Ascending aorta (tissue), 2 donors: Measurements from ENCODE around the gene FBXO17. TPM values are rescaled to one million over a fixed set of nuclear protein-coding genes. Genes with fewer than 3 reads are reported as not detected.
"Not testable (repeated sequence)": the region's sequence is repeated elsewhere in the genome, so short reads cannot be mapped to it uniquely, and the experiment has no call there.

ENCODE experiments used
- DNase-seq, 2 donors: peaks; one replicate each; pipeline ENCODE4 v3.0.0-alpha.2; 2019; ENCODE audit warnings: low spot score in 2 of 2
- H3K27ac ChIP-seq, 2 donors: fragments of 200-600 bp; sonication (generic); one replicate each; pipeline ENCODE4 v1.5.1; 2016 to 2017; ENCODE audit warnings: mild to moderate bottlenecking in 1 of 2
- H3K27me3 ChIP-seq: fragments of 200-600 bp; sonication (generic); one replicate; pipeline ENCODE4 v1.5.1; 2017
- H3K36me3 ChIP-seq, 2 donors: fragments of 200-600 bp; sonication (generic); one replicate each; pipeline ENCODE4 v1.5.1; 2016
- H3K4me1 ChIP-seq, 2 donors: fragments of 200-600 bp; sonication (generic); one replicate each; pipeline ENCODE4 v1.5.1; 2016 to 2017; ENCODE audit warnings: mild to moderate bottlenecking in 1 of 2
- H3K4me3 ChIP-seq, 2 donors: fragments of 200-600 bp; sonication (generic); one replicate each; pipeline ENCODE4 v1.5.1; 2016 to 2017; ENCODE audit warnings: mild to moderate bottlenecking in 1 of 2
- H3K9me3 ChIP-seq, 2 donors: fragments of 200-600 bp; sonication (generic); one replicate each; pipeline ENCODE4 v1.5.1; 2016
- intact Hi-C: fragments of 100-400 bp; cut with DNase I; formaldehyde crosslinking; loops from one replicate; pipeline ENCODE4 v1.15.1; 2023
- total RNA-seq: library from RNA; depleted of rRNA; stranded (reverse); fragments of >200 nt; gene quantifications from one replicate; pipeline ENCODE4 v1.1.0, GENCODE V29; 2016
- TF ChIP-seq, protein P1 (sequence below), 3 experiments: fragments of 200-600 bp in 2 of 3; fragments of 450-650 bp in 1 of 3; sonication (generic) in 2 of 3; IDR thresholded peaks; one replicate each; pipeline ENCODE4 v1.5.1; 2016 to 2019; ENCODE audit warnings: antibody characterized with exemption in 3 of 3, mild to moderate bottlenecking in 1 of 3, moderate library complexity in 1 of 3

FBXO17 gene
- total RNA-seq, 1 donor from 2014 or later, result 47.4 TPM

DNA sequence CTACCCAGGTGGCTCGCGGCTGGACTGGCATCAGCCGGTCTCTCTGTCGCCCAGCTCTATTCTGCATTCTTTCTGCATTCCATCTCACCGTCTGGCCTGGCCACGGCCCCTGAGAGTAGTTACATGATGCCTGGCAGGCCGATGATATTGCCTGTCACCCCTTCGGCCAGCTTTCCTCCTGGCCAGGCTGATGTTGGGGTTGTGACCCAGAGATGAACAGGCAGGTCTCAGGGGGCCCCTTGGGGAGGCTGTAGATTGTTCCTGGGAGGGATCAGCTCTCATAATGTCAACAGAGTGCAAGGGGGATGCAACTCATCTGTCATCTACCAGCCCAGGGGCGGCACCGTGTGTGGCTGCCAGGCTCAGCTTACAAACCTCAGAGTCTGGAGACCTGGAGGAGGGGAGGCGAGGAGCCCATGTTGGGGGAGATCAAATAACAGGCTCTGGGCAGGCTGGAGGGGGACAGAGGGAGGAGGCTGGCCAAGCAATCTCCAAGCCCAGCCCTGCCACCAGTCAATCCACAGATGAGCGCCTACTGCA, 13.6 kb upstream of the FBXO17 start:
- H3K4me1 ChIP-seq, result no peaks in the 10 kb centered on the region
- peaks cover 0 to 4% of the 10 kb centered on the region in 2 donors for H3K9me3 ChIP-seq
- H3K4me3 ChIP-seq, result no peak overlapping the region
- DNase-seq, result no peak
- no peaks in the 10 kb centered on the region for H3K27me3 ChIP-seq
- intact Hi-C loops, result no loop called here
- TF ChIP-seq, protein P1, sequence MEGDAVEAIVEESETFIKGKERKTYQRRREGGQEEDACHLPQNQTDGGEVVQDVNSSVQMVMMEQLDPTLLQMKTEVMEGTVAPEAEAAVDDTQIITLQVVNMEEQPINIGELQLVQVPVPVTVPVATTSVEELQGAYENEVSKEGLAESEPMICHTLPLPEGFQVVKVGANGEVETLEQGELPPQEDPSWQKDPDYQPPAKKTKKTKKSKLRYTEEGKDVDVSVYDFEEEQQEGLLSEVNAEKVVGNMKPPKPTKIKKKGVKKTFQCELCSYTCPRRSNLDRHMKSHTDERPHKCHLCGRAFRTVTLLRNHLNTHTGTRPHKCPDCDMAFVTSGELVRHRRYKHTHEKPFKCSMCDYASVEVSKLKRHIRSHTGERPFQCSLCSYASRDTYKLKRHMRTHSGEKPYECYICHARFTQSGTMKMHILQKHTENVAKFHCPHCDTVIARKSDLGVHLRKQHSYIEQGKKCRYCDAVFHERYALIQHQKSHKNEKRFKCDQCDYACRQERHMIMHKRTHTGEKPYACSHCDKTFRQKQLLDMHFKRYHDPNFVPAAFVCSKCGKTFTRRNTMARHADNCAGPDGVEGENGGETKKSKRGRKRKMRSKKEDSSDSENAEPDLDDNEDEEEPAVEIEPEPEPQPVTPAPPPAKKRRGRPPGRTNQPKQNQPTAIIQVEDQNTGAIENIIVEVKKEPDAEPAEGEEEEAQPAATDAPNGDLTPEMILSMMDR (IDR thresholded peaks at IDR 0.05), result no peak
- H3K36me3 ChIP-seq, result no peaks in the 10 kb centered on the region
- no peak overlapping the region for H3K27ac ChIP-seq

DNA sequence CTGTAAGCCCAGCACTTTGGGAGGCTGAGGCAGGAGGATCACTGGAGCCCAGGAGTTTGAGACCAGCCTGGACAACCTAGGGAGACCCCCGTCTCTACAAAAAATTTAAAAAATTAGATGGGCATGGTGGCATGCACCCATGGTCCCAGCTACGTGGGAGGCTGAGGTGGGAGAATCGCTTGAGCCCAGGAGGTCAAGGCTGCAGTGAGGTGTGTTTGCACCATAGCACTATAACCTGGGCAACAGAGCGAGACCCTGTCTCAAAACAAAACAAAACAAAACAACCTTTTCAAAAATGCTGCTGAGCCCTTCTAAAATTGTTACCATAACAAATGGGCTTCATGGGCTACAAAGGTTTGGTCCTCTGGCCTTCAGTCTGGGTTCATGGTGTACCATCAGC, 13.1 kb upstream of the FBXO17 start:
- H3K4me3 ChIP-seq, H3K4me1 ChIP-seq, H3K36me3 ChIP-seq, DNase-seq, H3K9me3 ChIP-seq, intact Hi-C loops, H3K27me3 ChIP-seq, H3K27ac ChIP-seq: not testable (repeated sequence)

DNA sequence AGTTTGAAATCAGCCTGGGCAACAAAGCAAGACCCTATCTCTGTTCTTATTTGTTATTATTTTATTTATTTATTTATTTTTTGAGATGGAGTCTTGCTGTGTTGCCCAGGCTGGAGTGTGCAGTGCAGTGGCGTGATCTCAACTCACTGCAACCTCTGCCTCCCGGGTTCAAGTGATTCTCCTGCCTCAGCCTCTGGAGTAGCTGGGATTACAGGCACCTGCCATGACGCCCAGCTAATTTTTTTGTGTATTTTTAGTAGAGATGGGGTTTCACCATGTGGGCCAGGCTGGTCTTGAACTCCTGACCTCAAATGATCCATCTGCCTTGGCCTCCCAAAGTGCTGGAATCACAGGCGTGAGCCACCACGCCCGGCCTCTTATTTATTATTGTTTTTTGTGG, 12.2 kb upstream of the FBXO17 start:
- H3K36me3 ChIP-seq, DNase-seq, H3K9me3 ChIP-seq, H3K4me3 ChIP-seq, H3K4me1 ChIP-seq, H3K27ac ChIP-seq, H3K27me3 ChIP-seq, intact Hi-C loops: not testable (repeated sequence)

DNA sequence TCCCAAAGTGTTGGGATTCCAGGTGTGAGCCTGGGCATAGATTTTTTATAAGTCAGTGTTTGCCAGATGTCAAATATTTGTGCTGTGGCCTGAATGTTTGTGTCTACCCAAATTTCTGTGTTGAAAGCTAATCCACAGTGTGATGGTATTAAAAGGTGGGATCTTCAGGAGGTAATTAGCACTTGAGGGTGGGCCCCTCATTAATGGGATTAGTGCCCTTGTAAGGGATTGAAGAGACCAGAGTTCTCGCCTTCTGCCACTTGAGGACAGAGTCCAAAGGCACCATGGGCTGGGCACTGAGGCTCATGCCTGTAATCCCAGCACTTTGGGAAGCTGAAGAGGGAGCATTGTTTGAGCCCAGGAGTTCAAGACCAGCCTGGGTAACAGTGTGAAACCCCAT, 9.7 kb upstream of the FBXO17 start:
- TF ChIP-seq, protein P1 (IDR thresholded peaks at IDR 0.05), result no peak
- no peak overlapping the region for H3K4me3 ChIP-seq
- peaks cover 0 to 4% of the 10 kb centered on the region in 2 donors for H3K9me3 ChIP-seq
- no peak overlapping the region for H3K27ac ChIP-seq
- intact Hi-C loops, result no loop called here
- no peak for DNase-seq
- no peaks in the 10 kb centered on the region for H3K27me3 ChIP-seq
- H3K4me1 ChIP-seq, result no peaks in the 10 kb centered on the region
- H3K36me3 ChIP-seq, result no peaks in the 10 kb centered on the region

DNA sequence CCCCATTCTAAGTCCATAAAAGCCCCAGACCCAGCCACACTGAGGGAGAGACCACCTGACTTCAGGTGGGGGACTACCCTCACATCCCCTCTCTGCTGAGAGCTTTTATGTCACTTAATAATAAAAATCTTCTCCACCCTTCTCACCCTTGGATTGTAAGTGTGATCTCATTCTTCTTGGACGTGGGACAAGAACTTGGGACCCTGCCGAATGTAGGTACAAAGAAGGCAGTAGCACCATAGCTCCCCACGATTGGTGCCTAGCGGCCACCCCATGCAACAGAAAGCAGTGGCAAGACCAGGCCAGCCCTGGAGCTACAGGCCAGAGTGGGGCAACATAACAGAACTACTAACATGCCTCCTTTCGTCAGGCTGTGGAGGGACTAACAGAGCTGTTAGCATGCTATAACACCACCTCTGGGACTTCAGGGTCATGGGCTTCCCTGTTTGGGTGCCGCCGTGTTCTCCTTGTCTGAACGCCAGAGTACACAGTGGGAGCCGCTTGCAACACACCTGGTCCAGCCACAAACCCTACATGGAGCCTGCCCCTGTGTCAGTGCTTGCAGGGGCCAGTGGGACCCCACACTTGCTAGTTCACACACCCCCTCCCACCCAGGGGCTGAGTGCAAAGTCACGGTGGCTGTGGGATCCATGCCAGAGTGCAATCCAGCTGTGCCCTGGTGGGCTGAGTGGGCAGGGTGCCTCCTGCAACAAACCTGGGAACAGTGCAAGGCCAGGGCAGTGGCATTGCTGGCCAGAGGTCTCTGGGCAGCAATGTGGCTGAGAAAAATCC, 5.2 kb upstream of the FBXO17 start:
- H3K36me3 ChIP-seq, result no peaks in the 10 kb centered on the region
- intact Hi-C loops, result no loop called here
- no peak for DNase-seq
- H3K27ac ChIP-seq, result no peak overlapping the region
- TF ChIP-seq, protein P1 (IDR thresholded peaks at IDR 0.05), result no peak
- no peak overlapping the region for H3K4me3 ChIP-seq
- H3K4me1 ChIP-seq, result peaks cover 0 to 7% of the 10 kb centered on the region in 2 donors
- peaks cover 0 to 4% of the 10 kb centered on the region in 2 donors for H3K9me3 ChIP-seq
- no peaks in the 10 kb centered on the region for H3K27me3 ChIP-seq

DNA sequence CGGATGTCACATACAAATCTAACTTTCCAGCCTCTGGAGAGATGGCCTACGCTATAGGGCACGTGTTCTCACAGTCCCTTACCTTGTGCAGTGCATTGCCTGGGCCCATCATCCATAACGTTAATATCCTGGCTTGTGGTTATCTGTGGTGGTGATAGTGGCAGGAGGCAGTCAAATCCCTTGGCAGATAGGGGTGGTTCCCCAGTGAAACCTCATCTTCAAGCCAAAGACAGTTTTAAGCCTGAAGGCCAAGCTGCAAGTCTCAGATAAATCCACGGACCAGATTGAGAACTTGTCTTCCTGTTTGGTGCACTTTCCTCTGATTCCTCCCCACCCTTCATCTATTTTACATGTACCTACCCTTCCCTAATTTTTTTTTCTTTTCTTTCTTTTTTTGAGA, 4.3 kb upstream of the FBXO17 start:
- TF ChIP-seq, protein P1 (IDR thresholded peaks at IDR 0.05), result no peak
- Histone ChIP-seq H3K27me3 (no peaks in the 10 kb centered on the region), H3K36me3 (no peaks in the 10 kb centered on the region), H3K4me3 (no peak overlapping the region), H3K4me1 (peaks cover 0 to 8% of the 10 kb centered on the region in 2 donors), H3K27ac (no peak overlapping the region), H3K9me3 (peaks cover 0 to under 1% of the 10 kb centered on the region in 2 donors)
- intact Hi-C loops, result loop anchor here (5.0 kb wide), 1 partner anchor 362 kb away; the partner anchor contains the start of gene SAMD4B
- DNase-seq, result no peak
